GM18502 (cell line): ENCODE data around the gene GLI3.

Experiments
- ATAC-seq: cut with Tn5 transposase; IDR thresholded peaks from one replicate; pipeline ENCODE4 v1.9.1; 2021; ENCODE audit warnings: mild to moderate bottlenecking; ENCODE audit not compliant: unreplicated experiment, poor library complexity

GLI3 gene

DNA sequence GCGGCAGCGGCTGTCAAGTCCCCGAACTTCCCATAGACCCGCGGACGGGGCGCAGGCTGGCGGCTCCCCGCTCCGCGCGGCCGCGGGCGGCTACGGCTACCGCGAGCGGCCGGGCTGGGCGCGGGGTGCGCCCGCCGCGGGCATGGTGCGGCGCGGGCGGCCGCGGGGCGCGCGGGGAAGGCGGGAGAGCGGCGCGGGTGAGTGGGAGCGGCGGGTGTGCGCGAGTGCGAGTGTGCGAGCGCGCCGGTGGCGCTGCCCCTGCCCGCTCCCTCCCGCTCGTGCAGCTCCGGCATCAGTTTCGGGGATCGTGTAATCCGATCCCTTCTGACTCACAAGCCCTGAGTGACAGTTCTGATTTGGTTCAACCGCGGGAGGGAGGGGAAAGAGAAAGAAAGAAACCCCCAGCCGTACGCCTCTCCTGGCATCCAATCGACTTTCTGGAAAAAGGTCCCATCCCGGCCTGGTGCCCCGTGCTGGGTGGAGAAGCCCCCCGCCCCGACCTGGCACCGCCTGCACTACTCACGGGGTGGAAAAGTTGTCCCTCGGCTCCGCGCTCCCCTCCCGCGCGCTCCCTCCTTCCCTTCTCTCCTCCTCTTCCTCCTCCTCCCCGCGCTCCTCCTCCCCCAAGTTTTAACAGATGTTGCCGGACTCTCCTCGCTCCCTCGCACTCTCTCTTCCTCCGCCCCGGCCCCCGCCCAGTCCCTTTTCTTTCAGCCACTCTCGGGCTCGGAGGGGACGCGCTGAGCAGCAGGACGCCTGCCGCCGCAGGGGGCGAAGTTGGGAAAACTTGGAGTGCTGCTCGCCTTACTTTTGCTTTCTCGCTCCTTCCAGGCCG, at the start of gene GLI3:
Gene GLI3 (minus strand): TSS at position 234 of the 835 bp plus-strand sequence. CDS start 13,956 bp downstream, outside the sequence.
- ATAC-seq: peak; percentile 85

DNA sequence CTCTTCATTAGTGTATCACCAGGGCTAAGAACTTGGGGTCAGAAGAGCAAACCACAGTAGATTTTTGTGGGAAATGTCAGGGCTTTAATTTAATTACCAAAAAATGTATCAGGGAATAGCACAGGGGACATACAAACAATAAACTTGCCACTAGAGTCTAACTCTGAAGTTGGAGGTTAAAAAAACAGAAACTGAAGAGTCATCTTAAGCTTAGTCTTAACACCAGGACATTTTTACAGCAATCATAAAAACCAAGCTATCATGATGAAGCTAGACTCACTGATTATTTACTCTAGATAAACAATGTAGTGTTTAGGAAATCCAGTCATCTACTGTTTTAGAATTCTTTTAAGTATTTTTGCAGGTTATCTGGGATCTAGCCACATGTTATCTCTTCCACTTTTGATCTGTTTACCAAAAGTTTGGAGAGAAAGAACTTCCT, 48.4 kb upstream of the GLI3 start:
- ATAC-seq: no peak

DNA sequence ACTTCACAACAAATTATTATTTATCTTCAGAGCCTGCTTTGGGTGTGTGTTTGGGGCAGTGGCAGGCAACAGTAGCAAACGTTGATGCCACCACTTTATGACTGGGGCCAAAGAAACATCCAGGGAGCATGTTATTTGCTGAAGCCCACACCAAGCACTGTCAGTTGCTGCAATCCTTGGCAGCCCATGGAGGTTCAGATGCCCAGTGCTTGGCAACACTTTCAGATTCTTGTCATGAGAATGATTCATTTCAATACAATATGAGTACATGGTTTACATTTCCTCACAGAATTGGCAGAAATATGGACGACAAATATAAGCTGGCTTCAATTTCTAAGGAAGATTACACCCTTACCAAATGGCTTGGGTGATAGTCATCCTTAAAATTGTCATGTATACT, 46.5 kb upstream of the GLI3 start:
- ATAC-seq: no peak

DNA sequence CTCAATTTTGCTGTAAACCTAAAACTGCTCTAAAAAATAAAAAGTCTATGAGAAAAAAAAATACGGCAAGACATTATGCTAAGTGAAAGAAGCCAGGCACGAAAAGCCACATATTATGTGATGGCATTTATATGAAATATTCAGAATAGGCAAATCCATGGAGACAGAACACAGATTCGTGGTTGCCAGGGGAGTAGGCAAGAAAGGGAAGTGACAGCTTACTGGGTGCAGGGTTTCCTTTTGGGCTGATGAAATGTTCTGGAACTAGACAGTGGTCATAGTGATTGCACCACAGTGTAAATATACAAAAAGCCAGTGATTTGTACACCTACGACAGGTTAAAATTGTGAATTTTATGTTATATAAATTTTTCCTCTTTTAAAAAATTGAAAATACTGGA, 41.3 kb upstream of the GLI3 start:
- no peak for ATAC-seq

DNA sequence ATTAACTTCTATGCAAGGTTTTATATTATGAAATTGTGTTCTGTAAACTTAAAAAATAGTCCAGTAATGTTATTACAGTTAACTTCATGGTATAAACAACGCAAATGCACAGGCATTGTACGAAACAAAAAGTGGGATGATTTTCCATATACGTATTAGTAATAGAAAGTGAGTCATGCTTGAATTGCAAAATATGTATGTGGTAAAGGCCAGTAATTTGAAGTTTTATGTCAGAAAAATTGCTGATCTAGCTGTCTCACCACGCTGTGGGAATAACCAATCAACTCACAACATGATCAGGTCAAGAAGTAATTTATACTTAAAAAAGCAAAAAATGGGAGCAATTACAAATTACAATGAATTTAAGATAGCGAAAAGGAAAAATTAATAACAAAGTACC, 37.0 kb upstream of the GLI3 start:
- ATAC-seq: no peak

DNA sequence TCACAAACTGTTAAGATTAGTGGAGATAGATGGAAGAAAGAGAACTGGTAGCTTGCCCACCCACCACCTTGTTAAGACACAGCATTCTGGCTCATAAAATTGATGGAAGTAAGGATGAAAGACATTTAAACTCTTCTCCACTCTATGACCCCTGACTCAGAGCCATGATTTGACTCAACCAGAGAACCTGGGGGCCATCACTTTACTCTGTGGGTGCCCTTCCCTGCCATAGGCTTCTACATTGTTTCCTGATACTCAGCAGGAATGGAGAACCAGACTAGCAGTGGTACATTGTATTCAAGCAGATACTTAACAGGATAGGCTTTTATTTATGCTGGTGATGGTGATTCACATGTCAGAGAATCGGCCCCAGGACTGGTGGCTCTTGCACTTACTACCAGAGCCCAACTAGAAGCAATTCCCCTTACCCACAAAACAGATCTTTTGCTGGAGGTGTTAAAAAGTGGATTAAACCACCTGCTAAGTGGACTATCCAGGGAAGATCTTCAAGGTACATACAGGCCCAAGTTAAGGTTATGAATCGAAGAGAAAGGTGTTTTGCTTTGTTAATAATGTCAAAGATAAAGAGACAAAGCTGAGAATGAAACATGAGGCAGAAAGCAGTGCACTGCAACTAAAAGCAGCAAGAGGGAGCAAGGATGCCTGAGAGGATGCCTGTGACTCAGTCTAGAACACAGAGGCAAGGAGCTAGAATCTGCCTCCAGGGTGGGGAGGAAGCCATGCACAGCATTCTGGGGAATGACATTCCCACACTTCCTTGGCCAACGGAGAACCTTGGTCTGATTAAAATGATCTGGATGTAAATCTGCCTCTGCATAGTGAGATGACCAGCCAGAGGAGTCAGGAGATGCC, 36.0 kb upstream of the GLI3 start:
- no peak for ATAC-seq

DNA sequence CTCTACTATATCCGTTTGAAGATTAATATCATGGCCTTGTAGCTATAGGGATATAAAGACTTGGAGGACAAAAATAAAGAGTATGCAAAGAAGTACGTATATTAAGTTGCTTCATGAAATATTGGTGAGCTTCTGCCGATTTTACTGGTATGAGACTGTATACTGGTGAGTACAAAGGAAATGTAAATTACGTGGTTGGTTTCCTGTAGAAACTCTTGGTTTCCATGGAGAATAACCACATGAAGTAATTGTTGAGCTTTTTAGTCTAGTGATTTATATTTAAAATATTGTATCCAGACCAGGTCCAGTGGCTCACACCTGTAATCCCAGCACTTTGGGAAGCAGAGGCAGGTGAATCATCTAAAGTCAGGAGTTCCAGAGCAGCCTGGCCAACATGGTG, 32.2 kb upstream of the GLI3 start:
- ATAC-seq: no peak

DNA sequence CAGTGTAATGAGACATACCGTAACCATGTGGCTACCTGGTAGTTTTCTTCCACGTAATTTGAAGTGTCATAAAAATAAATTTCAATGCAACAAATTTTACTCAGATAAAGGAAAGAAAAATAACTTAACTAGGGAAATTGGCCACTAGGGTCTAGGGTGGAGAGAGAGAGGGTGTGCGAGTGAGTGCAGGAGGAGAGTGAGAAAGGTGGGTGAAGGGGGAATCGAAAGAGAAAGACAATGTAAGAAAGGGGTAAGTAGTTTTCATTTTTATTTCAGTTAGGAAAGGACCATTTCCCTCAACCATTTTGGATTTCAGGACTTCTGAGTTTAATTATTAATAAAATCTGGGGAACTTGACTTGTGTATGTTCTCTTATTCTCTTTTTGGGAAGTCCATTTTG, 27.7 kb upstream of the GLI3 start:
- ATAC-seq: peak; percentile 67

DNA sequence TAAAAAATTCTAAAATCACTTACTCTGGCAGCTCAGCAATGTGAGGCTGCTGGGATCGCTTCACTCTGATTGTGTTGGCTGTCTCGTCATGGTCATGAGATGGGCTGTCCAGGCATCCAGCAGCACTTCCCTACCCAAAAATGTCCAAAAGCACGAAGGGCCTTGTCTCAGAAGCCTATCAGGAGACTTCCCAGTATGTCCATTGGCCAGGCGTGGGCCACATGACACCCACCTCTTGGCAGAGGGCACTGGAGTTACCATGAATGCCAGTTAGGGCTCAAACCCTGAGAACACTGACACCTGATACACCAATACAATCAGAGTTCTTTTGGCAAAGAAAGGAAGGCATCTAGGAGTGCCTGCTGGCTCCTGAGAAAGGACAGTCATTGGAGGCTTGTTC, 27.0 kb upstream of the GLI3 start:
- ATAC-seq: no peak

DNA sequence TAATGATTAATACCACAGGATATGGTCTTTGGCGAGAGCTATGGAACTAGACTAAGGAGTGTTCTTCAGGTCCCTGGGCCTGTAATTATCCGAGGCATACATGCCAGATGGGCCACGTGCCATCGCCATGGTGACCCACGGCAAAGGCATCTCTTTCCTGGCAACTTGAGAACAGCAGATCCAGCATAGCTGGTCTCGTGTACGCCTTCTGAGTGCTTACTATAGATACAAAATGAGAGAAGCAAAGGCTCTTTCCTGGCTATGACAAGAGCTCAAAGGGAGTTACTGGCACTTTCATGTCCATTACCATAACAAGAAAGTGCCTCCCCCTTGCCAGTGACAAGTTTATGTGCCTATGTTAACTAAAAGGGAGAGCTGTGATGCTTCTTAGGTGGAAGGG, 26.0 kb upstream of the GLI3 start:
- no peak for ATAC-seq

DNA sequence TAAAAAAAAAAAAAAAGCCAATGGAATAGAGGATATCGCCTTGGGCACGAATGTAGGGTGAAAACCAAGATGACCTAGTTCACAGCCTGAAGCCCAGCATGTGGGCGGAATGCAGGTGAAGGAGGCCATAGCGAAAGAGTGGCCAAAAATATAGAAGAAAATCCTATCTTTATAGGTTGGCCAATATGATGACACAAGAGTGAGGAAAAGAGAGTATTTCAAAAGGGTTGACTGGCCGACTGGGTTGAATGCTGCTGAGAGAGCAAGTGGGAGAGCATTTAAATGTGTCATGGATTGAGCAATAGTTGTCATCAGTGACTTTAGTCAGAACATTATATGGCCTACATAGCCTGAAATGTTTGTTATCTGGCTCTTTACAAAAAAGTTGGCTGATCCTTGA, 17.2 kb upstream of the GLI3 start:
- ATAC-seq: no peak

DNA sequence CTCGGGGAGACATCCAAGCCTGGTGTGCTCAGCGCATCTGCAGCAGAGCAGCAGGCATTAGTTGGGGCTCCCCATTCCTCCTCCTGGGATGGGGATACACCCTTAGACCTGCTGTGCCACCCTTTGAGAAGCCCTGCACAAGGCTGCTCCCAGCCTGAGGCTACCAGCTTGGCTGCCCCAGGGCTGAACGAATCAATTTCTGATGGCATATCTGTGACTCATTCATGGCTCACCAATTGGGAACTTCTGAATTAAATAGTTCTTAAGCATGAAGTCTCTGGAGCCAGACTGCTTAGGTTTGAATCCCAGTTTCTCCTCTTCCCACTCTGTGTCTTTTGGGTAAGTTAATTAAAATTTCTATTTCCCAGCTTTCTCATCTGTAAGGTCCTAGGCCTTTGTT, 16.3 kb upstream of the GLI3 start:
- no peak for ATAC-seq

DNA sequence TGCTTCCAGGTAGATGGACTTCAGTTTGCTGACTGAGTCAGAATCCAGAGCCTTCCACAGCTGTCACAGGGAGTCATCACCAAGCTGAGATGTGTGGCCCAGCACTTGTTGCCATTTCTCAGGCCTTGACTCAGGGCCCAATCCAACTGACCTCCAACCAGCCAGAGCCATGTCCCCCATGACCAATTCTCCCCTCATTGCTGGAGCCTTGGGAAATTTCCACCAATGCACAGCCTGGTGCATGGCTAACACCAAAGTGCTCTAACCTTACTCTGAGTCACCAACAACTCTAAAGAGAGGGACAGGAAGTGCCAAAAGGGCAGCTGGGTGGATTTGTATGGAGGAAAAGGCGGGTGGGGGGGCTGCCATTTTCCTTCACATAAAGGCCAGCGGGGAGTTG, 13.4 kb upstream of the GLI3 start:
- no peak for ATAC-seq

DNA sequence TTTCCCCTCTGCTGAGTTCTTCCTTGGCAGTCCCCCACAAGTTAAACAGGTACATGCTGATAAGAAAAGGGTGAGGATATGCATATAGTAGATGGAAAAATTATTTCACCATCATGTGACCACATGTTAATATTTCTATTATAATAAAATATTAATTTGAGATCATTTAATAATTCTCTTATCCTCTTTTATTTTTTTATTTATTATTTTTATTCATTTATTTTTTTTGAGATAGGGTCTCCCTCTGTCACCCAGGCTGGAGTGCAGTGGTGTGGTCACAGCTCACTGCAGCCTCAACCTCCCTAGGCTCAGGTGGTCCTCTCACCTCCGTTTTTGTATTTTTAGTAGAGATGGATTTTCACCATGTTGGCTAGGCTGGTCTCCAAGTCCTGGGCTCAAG, 11.6 kb upstream of the GLI3 start:
- no peak for ATAC-seq

DNA sequence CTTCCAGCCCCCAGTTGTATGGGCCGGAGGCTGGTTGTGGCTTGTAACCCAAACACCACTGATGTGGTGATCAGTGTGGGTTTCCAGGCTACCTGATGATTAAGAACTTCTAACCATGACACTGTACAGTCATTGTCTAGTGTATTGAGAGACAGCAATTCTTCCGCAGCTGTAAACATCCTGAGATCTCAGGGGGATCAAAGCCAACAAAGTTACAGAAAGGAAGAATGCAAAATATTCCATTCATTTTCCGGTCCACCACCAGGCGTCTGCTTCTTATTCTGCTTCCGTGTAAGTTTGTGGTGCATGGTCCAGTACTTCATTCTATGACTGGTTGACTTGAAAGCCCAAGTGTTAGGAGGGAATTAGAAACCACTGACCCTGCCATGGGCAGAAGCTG, 10.3 kb upstream of the GLI3 start:
- no peak for ATAC-seq

DNA sequence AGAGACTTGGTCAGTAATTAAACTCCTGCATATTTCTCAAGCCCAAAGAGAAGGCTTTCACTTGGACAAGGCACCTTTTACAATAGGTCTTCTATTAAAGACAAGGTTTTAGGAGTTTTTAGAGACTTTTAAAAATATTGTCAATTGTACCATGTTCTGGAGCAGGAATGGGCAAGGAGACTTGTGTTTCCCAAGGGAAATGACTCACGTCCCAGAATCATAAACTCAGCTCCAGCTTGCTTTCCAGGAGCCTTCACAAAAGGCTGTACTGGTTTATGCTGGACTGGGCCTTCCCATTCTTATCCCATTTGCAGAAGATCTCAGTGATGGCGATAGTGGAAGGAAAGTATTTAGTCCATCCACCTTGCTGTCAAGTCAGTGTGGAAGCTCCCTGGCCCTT, 7.8 kb upstream of the GLI3 start:
- no peak for ATAC-seq

DNA sequence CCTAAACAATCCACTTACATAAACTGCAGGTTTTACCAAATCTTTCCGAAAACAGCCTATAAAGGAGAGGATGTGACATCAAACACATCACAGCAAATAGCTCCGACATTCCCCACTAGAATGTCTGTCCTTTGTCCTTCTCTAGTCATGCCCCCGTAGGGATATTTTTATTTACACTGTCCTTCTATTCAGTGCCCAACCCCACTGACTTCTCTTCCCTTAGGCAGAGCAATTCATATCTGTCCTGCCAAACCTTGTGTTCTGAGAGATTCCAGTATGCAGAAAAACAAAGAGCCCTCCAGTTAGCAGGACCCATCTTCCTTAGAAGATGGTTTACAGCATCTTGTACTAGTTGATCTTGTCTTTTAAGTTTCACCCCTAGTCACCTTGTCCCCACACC, 5.4 kb upstream of the GLI3 start:
- no peak for ATAC-seq

DNA sequence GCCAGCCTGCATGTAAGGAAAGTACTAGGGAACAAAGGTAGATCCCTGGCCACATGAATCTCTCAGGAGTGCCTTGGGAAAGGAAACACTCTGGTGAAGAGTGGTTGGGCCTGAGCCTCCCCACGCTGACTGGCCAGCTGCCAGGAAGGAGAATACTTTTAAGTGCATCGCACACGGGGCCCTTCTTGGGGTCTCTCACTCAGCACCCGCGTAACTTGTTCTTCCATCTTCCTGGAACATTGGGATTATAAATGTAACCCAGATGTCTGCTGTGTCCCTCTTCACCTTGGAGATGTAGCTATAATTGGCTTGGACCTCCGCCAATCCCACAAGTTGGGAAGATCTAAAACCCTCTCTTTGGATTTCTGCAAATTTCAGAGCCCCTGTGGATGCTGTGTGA, 4.4 kb upstream of the GLI3 start:
- no peak for ATAC-seq

DNA sequence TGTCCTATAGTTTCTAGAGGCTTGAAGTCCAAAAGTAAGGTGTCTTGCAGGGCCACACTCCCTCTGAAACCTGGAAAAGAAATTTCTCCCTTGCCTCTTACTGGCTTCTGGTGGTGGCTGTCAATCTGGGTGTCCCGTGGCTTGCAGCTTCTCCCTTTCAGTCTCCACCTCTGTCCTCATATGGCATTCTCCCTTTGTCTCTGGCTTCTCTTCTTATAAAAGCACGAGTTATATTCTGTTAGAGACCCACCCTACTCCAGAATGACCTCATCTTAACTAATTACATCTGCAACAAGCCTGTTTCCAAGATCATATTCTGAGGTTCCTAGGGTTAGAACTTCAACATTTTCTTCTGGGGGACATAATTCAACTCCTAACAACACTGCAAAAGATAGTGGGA, 3.4 kb upstream of the GLI3 start:
- ATAC-seq: no peak

DNA sequence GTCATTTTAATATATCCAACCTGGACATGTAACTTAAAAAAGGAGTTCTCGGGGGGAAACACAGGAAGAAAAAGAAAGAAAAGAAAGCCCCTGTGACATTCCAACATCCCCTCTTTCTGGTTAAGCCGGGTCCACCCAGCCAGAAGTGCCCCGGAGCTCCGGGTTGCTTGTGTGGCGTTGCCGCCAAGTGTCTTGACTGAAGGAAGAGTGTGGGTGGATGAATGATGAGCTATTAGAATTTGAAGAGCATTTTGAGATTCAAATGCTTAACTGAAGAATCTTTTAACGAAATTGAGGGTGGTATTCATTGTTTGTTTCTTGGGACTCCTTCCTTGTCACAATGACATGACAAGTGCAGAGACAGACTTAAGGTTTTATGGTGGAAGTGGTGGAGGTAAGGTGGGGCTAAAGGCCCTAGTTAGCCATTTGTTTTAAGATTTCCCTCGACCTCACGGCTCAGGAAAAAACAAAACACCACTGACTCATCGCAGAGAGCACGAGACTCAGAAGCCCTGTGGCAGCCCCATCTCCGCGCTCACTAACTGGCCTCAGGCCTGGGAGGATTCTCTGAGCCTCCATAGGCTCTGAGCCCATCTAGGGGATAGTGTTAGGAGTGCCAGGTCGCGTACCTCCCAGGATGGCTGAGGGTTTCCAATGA, 1.8 kb upstream of the GLI3 start:
- ATAC-seq: no peak
